CD4-positive, alpha-beta T cell treated with Interleukin-21 for 1 hour (primary cell): ENCODE data around the gene NCOA5.
A peak's percentile ranks its signal among the peaks of the same experiment; 100 is the strongest.

Source experiments
- DNase-seq: peaks from one replicate; pipeline ENCODE4 v3.0.0-alpha.2; 2020

NCOA5 gene

GRCh38 chr20:46089417-46090388 is at the start of gene NCOA5:
TSS of gene NCOA5 (minus strand) at chr20:46089962. CDS start at chr20:46079424, 10,538 bp downstream.
- DNase-seq = peak; percentile 95

GRCh38 chr20:46139266-46139889 is 49.6 kb upstream of the NCOA5 start:
- no peak for DNase-seq

DNA sequence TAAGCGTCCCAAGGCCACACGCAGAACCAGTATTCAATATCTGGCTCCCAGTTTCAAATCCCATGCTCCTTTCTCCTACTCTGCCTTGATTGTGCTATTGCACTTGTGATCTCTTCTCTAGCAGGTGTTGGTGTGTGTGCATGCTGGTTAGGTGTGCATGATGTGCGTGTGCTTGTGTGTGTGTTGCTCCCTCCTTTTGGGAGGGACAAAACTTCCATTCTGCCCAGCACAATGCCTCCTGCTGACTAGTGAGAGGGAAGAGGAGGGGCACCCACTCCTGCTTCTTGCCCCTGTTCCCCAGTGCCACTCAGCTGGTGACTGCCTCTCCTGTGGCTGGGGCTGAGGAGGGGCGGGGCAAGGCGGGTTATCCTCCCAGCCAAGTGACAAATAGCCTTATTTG is 48.1 kb upstream of the NCOA5 start:
- DNase-seq = no peak

- DNase-seq = no peak
Observed at GRCh38 chr20:46135856-46136633, 46.3 kb upstream of the NCOA5 start.

DNA sequence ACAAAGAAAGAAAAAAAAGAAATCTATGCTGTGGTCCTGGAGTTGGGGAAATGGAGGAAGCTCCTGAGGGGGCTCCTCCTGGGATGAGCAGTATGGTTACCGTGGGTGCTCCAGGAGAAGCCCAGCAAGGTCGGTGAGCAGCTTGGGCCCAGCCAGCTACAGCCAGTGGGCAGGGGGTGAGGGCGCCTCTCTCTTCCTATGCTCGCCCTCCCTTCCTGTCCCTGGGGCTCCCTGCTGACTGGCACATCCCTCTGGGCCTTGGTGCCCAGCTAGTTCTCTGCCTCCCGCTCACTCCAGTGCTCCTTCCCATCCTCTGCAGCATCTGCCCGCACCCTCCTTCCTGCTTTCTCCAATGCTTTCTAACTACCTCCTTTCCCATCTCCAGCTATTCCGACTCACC is 45.0 kb upstream of the NCOA5 start:
- no peak for DNase-seq

DNA sequence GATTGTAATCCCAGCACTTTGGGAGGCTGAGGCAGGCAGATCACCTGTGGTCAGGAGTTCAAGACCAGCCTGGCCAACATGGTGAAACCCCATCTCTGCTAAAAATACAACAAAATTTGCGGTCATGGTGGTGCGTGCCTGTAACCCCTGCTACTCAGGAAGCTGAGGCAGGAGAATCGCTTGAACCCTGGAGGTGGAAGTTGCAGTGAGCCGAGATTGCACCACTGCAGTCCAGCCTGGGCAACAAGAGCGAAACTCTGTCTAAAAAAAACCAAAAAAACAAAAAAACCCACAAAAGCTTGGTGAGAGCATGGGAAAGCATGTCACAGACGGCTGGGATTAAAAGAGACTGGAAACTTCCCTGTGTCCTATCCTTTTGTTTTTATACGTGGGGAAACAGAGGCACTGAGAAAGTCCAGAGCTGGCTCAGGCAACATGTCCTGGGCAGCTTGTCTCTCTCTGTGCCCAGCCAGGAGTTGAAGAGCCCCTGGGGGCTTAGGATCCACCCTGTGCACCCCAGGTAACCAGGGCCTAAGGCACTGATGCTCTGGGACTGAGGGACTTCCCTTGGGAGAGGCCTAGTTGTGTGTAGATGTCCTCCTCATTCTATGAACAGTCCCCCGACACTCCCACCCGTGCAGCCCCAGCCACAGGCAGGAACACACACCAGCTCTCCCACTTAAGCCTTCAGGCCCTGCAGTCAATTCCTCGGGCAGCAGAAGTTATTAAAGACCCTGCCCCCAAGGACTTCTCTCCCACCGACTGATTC is 44.3 kb upstream of the NCOA5 start:
- no peak for DNase-seq

- peak; percentile 44 for DNase-seq
Observed at GRCh38 chr20:46132705-46133120, 43.0 kb upstream of the NCOA5 start.

GRCh38 chr20:46131396-46131795 is 41.6 kb upstream of the NCOA5 start:
- DNase-seq = no peak

DNA sequence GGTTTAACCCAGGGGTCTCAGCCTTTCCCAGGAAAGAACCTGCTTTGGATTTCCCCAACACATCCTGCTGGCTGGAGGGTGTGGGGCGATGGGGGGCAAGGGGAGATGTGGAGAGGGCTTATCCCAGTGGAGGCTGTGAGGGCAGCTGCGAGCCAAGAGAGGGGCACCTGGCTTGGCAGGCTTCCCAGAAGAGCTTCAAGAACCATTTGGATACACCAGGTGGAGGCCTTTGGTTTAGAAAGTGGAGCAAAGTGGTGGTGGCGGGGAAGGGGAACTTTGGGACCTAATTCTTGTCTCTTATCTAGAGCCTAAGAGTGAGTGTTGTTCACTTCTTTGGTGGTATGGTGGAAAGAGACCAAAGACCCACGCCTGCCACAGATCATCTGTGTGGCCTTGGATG is 40.8 kb upstream of the NCOA5 start:
- no peak for DNase-seq

- no peak for DNase-seq
Observed at GRCh38 chr20:46129955-46130481, 40.3 kb upstream of the NCOA5 start.

DNA sequence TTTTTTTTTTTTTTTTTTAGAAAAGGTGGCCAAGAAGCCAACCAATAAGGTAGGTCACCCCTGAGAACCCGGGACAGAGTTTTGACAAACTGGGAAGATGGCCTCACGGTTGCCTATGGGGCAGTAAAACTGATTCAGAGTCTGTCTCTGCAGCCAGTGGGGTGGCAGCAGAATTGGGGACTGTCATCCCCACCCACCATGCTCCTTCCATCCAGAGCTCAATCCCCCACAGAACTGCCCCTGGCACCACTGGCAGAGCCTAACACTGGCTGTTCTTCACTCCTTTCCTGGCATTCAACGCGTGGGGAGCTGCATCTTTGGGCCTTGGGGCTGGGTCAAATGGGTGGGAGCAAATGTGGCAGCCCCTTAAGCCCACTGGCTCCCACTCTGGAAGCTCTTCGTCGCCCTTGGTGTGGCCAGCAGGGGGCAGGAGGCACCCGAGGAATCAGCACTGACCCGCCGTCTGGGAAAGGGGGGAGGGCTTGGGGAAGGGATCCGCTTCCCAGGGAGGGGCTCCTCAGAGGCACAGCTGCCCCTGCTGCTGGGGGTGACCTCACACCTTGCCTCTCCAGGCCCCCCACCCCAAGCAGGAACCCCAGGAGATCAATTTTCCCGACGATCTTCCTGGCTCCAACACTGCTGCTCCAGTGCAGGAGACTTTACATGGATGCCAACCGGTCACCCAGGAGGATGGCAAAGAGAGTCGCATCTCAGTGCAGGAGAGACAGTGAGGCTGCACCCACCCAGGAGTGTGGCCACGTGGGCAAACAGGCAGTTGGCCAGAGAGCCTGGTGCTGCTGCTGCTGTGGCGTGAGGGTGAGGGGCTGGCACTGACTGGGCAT is 38.8 kb upstream of the NCOA5 start:
- no peak for DNase-seq

DNA sequence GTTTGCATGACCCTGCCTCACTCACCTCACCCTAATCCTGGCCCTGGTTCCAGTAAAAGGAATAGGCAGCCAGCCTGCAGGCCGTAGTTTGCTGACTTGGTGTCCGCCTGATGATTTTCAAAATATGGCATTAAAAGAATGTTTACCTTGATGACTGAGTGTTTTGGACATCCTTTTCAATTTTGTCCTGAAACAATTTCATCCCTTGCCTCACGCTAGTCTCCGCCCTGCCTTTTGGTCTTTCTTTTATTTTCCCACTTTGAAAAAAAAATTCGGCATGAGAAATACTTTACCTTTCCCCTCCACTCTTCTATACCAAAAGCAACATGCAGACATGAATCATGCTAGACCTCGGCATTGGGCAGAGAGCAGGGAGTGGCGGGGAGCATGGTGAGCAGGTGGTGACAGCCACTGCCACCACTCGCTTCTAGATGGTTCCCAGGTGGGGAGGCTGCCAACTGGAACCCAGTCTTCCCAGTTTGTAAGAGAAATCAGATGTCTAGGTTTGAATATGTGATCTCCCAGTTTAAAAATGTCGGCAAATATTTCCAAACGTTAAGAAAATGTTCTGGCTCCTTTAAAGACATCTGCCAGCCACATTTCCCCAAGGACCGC is 37.7 kb upstream of the NCOA5 start:
- no peak for DNase-seq

- DNase-seq = no peak
Observed at GRCh38 chr20:46126440-46127056, 36.8 kb upstream of the NCOA5 start.

GRCh38 chr20:46123482-46124245 is 33.9 kb upstream of the NCOA5 start:
- DNase-seq = no peak

DNA sequence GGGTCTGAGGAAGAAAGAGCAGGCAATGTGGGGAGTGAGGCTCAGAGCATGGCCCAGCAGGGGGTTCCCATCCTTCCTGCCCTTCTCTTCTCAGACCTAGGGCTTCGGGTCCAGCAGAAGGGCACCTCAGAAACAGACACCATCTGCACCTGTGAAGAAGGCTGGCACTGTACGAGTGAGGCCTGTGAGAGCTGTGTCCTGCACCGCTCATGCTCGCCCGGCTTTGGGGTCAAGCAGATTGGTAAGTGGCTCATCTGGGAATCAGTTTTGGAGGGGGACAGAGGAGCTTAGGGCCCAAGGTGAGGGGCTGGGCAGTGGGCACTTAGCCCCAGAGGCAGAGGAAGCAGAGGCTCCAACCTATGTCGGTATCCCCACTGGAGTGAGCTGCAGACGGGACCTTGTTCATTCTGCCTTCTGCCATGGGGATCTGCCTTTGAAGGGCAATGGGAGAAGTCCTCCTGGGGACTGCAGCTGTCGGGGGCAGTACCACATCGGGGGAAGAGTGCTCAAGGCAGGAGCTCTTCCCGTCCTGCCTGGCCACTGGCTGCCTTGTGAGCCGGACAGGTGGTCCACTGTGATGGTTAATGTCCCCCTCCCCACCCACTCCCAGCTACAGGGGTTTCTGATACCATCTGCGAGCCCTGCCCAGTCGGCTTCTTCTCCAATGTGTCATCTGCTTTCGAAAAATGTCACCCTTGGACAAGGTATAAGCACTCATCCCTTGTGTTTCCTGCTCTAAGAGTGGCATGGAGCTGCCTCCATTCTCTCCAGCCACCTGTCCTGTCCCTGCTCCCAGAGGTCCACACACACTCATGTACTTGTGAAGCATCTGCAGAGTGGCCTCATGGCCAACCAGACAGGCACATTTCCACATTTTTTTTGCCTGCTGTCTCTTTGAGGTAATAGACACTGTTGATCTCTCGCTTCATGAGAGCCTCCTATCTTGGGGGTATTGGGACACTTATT is 33.0 kb upstream of the NCOA5 start:
- no peak for DNase-seq

- DNase-seq = no peak
Observed at GRCh38 chr20:46122071-46122470, 32.3 kb upstream of the NCOA5 start.

GRCh38 chr20:46121184-46121930 is 31.6 kb upstream of the NCOA5 start:
- no peak for DNase-seq

DNA sequence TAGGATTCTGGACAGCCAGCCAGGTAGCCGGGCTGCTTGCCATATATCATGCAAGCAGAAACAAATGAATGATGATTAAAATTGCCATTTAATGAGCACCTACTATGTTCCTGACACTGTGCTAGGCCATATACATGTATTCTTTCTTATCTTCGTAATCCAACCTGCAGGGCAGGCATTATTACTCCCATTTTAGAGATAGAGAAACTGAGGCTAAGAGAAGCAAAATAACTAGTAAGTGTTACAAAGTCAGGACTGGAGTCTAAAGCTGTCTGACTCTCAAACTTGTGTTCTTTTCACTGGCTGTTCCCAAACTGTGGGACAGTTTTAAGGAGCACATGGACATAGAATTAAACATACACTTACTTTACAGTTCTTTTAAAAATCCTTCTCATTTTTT is 30.4 kb upstream of the NCOA5 start:
- no peak for DNase-seq
